ENCODE measurements around the gene ST6GALNAC1. TPM values are rescaled to one million over a fixed set of nuclear protein-coding genes. Genes with fewer than 3 reads are reported as not detected.

ST6GALNAC1 gene
- total and polyA plus RNA-seq, 2 of the 8 experiments (the other 6 are each of a cell fraction or from before 2014, with no cell fraction given) = not detected

- Histone ChIP-seq H3K23ac (ENCODE audit: insufficient read length) (no peak overlapping the region), H3K79me2 (ENCODE audit: control insufficient read depth in 1 of 2, insufficient read depth in 2 of 2, low read length in 2 of 2) (no peaks in the 10 kb centered on the region), H2BK20ac (ENCODE audit: low read length) (no peak overlapping the region), H3K27me3 (replicated peaks in 1 of 4; ENCODE audit: control insufficient read depth in 3 of 4, extremely low read depth in 1 of 4, insufficient read depth in 3 of 4, low read length in 3 of 4) (no peaks in the 10 kb centered on the region), H4K91ac (replicated peaks; ENCODE audit: insufficient read length, low read length) (no peak overlapping the region), H4K8ac (ENCODE audit: extremely low read depth, insufficient read depth, low read length) (no peak overlapping the region), H2BK12ac (ENCODE audit: low read depth, low read length) (no peak overlapping the region), H2BK15ac (ENCODE audit: low read length) (no peak overlapping the region), H3K79me1 (ENCODE audit: low read depth, low read length) (no peaks in the 10 kb centered on the region), H2AK5ac (ENCODE audit: low read depth, low read length) (no peak overlapping the region), H2AFZ (ENCODE audit: low read length) (no peak overlapping the region), H3K56ac (replicated peaks; ENCODE audit: insufficient read length, low read depth, low read length) (no peak overlapping the region), H3K4ac (replicated peaks; ENCODE audit: insufficient read length, low read depth, low read length) (no peak overlapping the region), H2BK120ac (replicated peaks; ENCODE audit: low read depth, low read length) (no peak overlapping the region), H3K4me3 (ENCODE audit: extremely low read depth in 1 of 4, insufficient read depth in 2 of 4, low read depth in 3 of 4, low read length in 4 of 4) (no peak overlapping the region), H4K5ac (ENCODE audit: insufficient read length, low read depth, low read length) (no peak overlapping the region), H3K27ac (ENCODE audit: low read depth, low read length) (no peak overlapping the region), H3K18ac (ENCODE audit: extremely low read depth, low read length) (no peak overlapping the region), H4K20me1 (replicated peaks in 1 of 2; ENCODE audit: control insufficient read depth in 1 of 2, insufficient read depth in 2 of 2, low read length in 2 of 2) (peaks cover 0 to 2% of the 10 kb centered on the region in 2 experiments), H3K14ac (ENCODE audit: insufficient read length) (no peak overlapping the region), H2BK5ac (ENCODE audit: low read depth, low read length) (no peak overlapping the region), H3K36me3 (ENCODE audit: control insufficient read depth in 2 of 4, insufficient read depth in 4 of 4, low read length in 3 of 4) (no peaks in the 10 kb centered on the region), H3K9ac (replicated peaks in 1 of 4; ENCODE audit: extremely low read depth in 1 of 4, low read depth in 3 of 4, low read length in 3 of 4) (no peak overlapping the region), H3K4me1 (replicated peaks in 1 of 4; ENCODE audit: control insufficient read depth in 3 of 4, insufficient read depth in 4 of 4, low read length in 3 of 4) (peaks cover 0 to 16% (median 9%) of the 10 kb centered on the region in 4 experiments; a peak in 5 of 7 replicates), H3K4me2 (ENCODE audit: insufficient read depth in 1 of 2, low read depth in 2 of 2, low read length in 2 of 2) (no peak overlapping the region), H3K9me3 (ENCODE audit: insufficient read depth in 2 of 2, low read depth in 1 of 2, low read length in 1 of 2) (no peaks in the 10 kb centered on the region), H3K23me2 (ENCODE audit: low read depth, low read length) (no peaks in the 10 kb centered on the region)
- TF ChIP-seq TEAD4 (IDR thresholded peaks at IDR 0.05; ENCODE audit: low read depth, low read length) = no peak
- no peak for TF ChIP-seq RNF2 (IDR thresholded peaks at IDR 0.05; ENCODE audit: borderline replicate concordance, low read depth, low read length, missing control alignments, poor library complexity, severe bottlenecking)
- TF ChIP-seq POLR2A (IDR thresholded peaks at IDR 0.05; ENCODE audit: control extremely low read depth in 1 of 2, low read depth in 2 of 2, low read length in 2 of 2) = no peak
- no peak for TF ChIP-seq MAX (IDR thresholded peaks at IDR 0.05)
- ChIA-PET POLR2A (ENCODE audit: partially characterized antibody) (interaction anchor here (1.1 kb wide), 1 partner anchor 58 kb away, joined by 3 read pairs; the partner anchor contains the start of gene SRSF2), CTCF (ENCODE audit: partially characterized antibody) (interaction anchor here (0.9 to 1.5 kb wide), 2 partner anchors 55 to 90 kb away, joined by 3 to 5 read pairs; no protein-coding TSS in a partner anchor)
- DNase-seq (ENCODE audit: low read depth in 1 of 2, low spot score in 2 of 2) (no peak), FAIRE-seq (no peak)
- WGBS, 2 experiments (ENCODE audit: extremely low coverage in 1 of 2, insufficient coverage in 1 of 2, insufficient read length in 1 of 2, insufficient replicate concordance in 2 of 2, low coverage in 1 of 2, low lambda C conversion rate in 2 of 2, missing lambda C conversion rate in 1 of 2) = 100% methylated on average over 1 of the region's 1 CpG; no CpG with 5 or more reads in 1 of the 2 experiments
These were observed 35.7 kb upstream of the ST6GALNAC1 start for GRCh38 chr17:76679239-76679638.
